Measurements from ENCODE around the gene INAVA. TPM values are rescaled to one million over a fixed set of nuclear protein-coding genes. Genes with fewer than 3 reads are reported as not detected.
"Not testable (repeated sequence)": the region's sequence is repeated elsewhere in the genome, so short reads cannot be mapped to it uniquely, and the experiment has no call there.

The INAVA gene
- total RNA-seq, 1 donor from 2014 or later = 0.45 TPM

DNA sequence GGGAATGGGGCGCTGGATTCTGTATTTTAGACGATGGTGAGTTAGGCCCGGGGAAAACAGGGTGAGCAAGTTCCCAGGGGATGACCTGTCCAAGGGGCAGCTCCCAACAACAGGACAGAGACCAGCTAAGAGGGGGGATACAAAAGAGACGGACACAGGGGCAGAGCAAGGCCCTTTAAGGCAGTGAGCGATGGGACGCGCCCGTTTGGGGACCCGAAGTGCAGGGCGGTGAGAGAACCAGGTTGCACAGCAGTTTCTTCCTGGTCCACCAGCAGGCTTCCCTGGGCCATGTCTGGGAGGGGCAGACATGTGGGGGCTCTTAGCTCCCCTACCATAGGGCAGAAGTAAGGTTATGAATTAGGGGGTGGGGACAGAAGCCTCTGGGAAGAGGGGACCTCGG, 22.0 kb downstream of the INAVA start:
- DNase-seq (ENCODE audit: low spot score) (no peak), ATAC-seq (no peak)

DNA sequence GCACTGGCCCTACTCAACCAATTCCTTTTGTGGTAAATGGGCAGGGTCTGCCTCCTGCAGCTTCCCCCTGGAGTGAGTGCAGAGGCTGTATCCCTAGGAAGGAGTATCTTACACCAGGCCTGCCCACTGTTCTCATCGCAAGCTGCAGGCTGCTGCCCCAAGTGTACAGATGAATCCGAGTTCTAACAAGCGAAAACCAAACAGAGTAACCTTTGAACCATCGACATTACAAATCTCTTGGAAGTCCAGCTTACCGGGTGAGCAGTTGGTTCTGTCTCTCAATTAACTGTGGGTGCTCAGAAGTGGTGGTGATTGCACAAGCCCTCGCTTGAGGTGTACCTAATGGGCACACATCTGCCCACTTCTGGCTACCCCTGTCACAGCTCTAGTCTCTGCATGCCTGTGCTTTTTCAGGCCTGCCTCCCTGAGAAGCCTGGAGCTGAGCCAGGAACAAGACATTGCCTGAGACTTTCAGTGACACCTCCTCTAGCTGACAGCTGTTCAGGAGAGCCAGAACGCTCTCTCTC, 22.7 kb downstream of the INAVA start:
- ATAC-seq (peak; percentile 79), DNase-seq (ENCODE audit: low spot score) (no peak)

GRCh38 chr1:200918006-200918405, 23.3 kb downstream of the INAVA start:
- no peak for ATAC-seq
- no peak for DNase-seq (ENCODE audit: low spot score)

DNA sequence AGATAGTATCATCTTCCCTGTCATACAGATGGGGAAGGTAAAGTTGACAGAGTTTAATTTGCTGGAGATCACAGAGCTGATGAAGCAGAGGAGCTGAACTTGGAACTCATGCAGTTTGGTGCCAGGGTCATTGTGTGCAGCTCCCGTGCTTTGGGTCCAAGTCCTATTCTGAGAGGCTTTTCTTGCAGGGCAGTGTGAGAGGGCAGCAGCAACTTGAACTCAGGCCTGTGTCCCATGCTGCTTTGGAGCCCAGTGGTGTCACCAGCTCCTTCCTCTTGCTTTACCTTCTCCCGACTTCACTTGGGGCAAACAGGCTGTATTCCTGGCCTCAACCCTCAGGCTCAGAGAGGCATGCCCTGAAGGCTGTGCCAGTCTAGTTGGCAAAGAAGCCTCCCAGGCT, 24.7 kb downstream of the INAVA start:
- ATAC-seq (no peak), DNase-seq (ENCODE audit: low spot score) (no peak)

GRCh38 chr1:200921571-200922110, 26.9 kb downstream of the INAVA start:
- ATAC-seq (no peak), DNase-seq (ENCODE audit: low spot score) (no peak)

- no peak for DNase-seq (ENCODE audit: low spot score)
- ATAC-seq = no peak
These were observed 27.7 kb downstream of the INAVA start for GRCh38 chr1:200922406-200922805.

DNA sequence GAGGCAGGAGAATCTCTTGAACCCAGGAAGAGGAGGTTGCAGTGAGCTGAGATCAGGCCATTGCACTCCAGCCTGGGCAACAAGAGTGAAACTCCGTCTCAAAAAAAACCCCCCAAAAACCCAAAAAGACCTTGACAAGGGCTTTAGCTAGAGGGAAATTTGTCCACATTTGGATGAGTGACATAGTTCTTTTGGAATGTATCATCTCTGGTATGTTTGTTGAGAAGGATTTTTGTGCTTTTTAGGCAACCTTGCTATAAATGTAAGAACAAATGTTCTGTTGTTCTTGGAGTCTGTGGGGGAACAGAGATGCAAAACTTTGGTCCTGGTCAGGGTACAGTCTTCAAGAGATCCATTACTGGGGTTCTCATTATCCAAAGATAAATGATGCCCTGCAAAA, 28.9 kb downstream of the INAVA start:
- ATAC-seq (no peak), DNase-seq (ENCODE audit: low spot score) (no peak)

DNA sequence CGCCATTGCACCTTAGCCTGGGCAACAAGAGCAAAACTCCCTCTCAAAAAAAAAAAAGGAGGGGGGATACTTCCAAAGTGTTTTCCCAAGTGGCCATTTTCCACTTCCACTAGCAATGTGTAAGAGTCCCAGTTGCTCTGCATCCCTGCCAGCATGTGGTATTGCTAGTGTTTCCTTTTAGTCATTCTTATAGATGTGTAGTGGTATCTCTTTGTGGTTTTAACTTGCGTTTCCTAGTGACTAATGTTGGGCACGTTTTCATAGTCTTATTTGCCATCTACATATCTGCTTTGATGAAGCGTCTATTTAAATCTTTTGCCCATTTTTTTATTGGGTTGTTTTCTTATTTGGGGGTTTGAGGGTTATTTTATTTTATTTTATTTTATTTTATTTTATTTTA, 31.1 kb downstream of the INAVA start:
- ATAC-seq = no peak
- no peak for DNase-seq (ENCODE audit: low spot score)

DNA sequence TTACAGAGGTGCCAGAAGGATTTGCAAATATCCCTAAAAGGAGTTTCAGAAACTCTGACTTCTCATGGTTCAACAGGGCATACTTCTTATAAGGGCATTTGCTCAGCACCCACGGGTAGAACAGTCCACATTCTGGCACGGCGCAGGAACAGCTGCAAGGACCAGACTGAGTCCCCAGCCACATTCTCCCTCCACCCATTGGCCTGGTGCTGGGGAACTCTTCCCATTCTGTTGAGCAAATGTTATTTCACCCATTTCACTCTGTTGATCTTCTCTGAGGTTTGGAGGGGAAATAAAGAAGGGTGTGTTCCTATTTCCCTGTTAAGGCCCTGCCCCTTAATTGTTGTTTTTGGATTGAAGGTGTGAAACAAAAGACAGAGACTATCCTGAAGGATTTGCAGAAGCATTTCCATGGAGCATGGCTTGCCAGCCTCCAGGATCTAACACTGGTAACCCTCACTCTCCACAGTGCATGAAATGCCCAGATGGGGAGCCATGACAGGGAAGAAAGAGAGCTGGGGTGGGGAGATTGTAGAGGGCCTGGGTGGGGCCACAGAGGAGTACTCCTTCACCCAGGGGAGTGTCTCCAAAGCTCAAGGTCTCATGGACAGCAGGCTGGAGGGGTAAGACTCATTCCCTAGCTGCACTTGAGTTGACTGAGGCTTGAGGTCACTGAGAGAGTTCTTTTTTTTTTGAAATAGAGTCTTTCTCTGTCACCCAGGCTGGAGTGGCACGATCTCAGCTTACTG, 35.0 kb downstream of the INAVA start:
- no peak for DNase-seq (ENCODE audit: low spot score)
- no peak for ATAC-seq

DNA sequence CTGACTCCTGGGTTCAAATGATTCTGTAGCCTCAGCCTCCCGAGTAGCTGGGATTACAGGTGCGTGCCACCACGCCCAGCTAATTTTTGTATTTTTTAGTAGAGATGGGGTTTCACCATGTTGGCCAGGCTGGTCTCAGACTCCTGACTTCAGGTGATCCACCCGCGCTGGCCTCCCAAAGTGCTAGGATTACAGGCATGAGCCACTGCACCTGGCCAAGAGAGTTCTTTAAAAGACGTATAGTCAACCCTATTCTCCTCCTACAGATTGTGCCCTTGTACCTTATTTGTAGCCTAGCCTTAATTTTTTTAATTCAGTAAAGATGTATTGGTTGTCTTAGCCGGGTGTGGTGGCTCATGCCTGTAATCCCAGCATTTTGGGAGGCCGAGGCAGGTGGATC, 35.6 kb downstream of the INAVA start:
- ATAC-seq; DNase-seq (ENCODE audit: low spot score): not testable (repeated sequence)

GRCh38 chr1:200931776-200932175, 37.1 kb downstream of the INAVA start:
- no peak for ATAC-seq
- DNase-seq (ENCODE audit: low spot score) = no peak

DNA sequence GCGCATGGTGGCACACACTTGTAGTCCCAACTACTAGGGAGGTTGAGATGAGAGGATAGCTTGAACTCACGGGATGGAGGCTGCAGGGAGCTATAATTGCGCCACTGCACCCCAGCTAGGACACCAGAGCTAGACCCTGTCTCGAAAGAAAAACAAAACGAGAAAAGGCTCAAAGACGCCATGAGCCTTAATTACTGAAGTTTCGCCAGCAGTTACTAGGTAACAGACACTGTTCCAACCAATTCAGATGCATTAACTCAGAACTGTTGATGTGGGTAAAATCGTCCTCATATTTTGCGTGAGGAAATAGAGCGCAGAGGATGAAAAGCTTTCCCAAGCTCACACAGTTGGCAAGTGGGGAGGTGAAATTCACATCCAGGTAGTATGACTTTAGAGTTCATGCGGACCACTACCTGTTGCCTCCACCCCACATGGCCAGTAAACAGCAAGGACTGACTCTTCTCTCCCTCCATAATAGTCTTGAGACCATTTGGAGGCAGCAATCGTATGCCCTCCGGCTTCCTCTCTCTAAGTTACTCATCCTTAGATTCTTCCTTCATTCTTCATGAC, 40.1 kb downstream of the INAVA start:
- DNase-seq (ENCODE audit: low spot score) (no peak), ATAC-seq (no peak)

GRCh38 chr1:200935286-200935962, 40.7 kb downstream of the INAVA start:
- ATAC-seq; DNase-seq (ENCODE audit: low spot score): not testable (repeated sequence)

- no peak for ATAC-seq
- no peak for DNase-seq (ENCODE audit: low spot score)
These were observed 44.3 kb downstream of the INAVA start for GRCh38 chr1:200938955-200939354.

DNA sequence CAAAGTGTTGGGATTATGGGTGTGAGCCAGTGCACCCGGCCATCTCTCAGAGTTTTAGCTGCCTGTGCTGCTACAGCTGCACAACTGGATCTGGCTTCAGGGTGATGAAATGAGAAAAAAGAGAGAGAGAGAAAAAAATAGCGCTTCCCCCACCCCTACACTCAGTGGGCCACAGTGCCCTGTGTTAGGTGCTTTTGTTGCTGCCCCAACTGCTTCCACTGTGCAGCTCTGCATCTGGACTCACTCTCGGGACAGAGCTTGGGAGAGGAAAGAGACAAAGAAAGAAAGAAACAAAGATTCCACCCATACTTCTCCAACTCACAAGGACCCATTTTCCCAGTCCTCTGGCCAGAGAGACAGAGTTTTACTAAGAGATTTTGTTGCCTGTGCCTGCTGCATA, 50.4 kb downstream of the INAVA start:
- no peak for ATAC-seq
- DNase-seq (ENCODE audit: low spot score) = no peak

- no peak for ATAC-seq
These were observed 52.4 kb downstream of the INAVA start for GRCh38 chr1:200947059-200947566.

GRCh38 chr1:200949626-200950025, 54.9 kb downstream of the INAVA start:
- ATAC-seq (no peak), DNase-seq (ENCODE audit: low spot score) (no peak)

More at GRCh38 chr1:200947059-200947566, 52.4 kb downstream of the INAVA start:
- no peak for DNase-seq (ENCODE audit: low spot score)

DNA sequence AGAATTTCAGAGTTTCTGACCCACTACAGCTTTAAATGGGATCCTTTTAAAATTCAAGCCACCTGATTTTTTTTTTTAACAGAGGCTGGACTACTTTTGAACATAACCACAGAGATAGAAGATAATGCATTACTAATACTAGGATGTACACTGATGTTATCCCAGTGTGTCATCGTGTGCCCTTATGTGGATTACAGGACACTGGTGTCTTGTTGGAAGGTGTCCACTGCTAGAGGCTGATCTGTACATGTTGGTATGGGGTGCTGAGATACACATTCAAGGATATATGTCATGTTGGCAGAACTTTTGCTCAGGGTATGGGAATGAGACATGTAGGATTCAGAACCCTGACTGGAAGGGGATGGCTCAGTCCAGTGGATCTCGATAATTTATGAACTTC, 56.3 kb downstream of the INAVA start:
- no peak for ATAC-seq

DNA sequence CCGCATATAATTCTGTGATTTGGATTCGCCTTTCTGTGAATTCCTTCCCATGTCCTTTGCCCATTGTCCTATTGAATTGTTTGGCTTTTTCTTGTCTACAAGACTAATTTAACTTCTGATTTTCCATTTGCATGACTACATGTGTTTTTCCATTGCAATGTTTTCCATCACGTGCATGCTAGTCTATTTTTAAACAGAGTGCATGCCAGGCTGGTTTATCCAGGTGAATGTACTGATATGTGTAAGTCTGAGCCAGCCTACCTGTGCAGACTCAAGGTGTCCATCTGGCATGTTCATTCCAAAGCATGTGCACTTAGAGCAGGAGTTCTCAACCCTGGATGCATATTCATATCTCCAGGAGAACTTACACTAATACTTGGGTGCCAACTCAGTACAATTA, 59.7 kb downstream of the INAVA start:
- ATAC-seq = no peak

More for the DNA sequence above, 56.3 kb downstream of the INAVA start:
- DNase-seq (ENCODE audit: low spot score) = no peak

GRCh38 chr1:200958597-200958996, 63.9 kb downstream of the INAVA start:
- ATAC-seq (no peak), DNase-seq (ENCODE audit: low spot score) (no peak)

More for the DNA sequence above, 59.7 kb downstream of the INAVA start:
- DNase-seq (ENCODE audit: low spot score) = no peak

GRCh38 chr1:200959411-200959921, 64.8 kb downstream of the INAVA start:
- DNase-seq (ENCODE audit: low spot score) (no peak), ATAC-seq (no peak)

Data from left lobe of liver (tissue), 2 donors.